ENCODE data around the gene TRIM15. TPM values are rescaled to one million over a fixed set of nuclear protein-coding genes. Genes with fewer than 3 reads are reported as not detected.

Gene TRIM15
- total RNA-seq, 1 experiment from 2014 or later: 0.20 TPM

DNA sequence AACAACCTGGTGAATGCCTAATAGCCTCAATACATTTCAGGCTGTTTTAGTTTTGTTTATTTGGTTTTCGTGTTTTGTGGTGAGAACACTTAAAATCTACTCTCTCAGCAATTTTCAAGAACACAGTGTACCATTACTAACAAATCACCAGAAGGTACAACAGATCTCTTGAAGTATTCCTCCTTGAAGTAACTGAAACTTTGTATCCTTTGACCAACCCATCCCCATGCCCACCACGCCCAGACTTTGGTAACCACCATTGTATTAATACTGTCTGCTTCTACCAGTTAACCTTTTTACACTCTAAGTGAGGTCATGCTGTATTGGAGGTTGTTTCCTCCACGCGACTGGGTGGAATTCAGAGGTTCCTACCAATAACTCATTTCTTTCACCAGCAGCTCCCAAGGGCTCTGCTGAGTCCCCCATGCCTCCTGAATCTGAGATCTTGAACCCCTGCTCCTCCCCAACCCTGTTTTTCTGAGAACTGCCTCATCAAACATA, 33.1 kb upstream of the TRIM15 start:
- H3K23me2 ChIP-seq (ENCODE audit: insufficient read length, low read depth, low read length, poor library complexity, severe bottlenecking): peaks cover 11% of the 10 kb centered on the region
- no peak overlapping the region for H3K23ac ChIP-seq (ENCODE audit: insufficient read length, low read depth, low read length)
- H3K27me3 ChIP-seq (ENCODE audit: insufficient read depth, low read length): peaks cover 23% of the 10 kb centered on the region; the same call in 1 of the 2 replicates
- H2AFZ ChIP-seq (ENCODE audit: low read length): no peak overlapping the region
- no peaks in the 10 kb centered on the region for H3K79me2 ChIP-seq (ENCODE audit: insufficient read depth, low read length)
- H3K14ac ChIP-seq (ENCODE audit: insufficient read depth, low read length): no peak overlapping the region
- no peaks in the 10 kb centered on the region for H3K9me3 ChIP-seq (ENCODE audit: control insufficient read depth, low read depth, low read length)
- H3K4me2 ChIP-seq (ENCODE audit: insufficient read depth, insufficient read length, low read length): peak overlapping the region; percentile 13
- H4K8ac ChIP-seq (replicated peaks; ENCODE audit: insufficient read length, low read depth, low read length): no peak overlapping the region
- no peak overlapping the region for H4K91ac ChIP-seq (ENCODE audit: insufficient read length, low read depth, low read length)
- no peak overlapping the region for H2BK5ac ChIP-seq (ENCODE audit: insufficient read length, low read length)
- Mint-ChIP-seq H3K27ac (no peak overlapping the region), H3K36me3 (ENCODE audit: insufficient read depth in 1 of 3, low read depth in 3 of 3) (no peaks in the 10 kb centered on the region), H3K9me3 (no peaks in the 10 kb centered on the region), H3K27me3 (ENCODE audit: low read depth) (peaks cover 80% of the 10 kb centered on the region), H3K4me3 (no peak overlapping the region), H3K4me1 (peaks cover 5 to 12% of the 10 kb centered on the region in 2 experiments)
- no peak overlapping the region for H3K9ac ChIP-seq (ENCODE audit: extremely low read depth, insufficient read length, low read length)
- no peak for DNase-seq
- H3T11ph ChIP-seq (ENCODE audit: low read length): no peak overlapping the region
- no CpG with 5 or more reads among the region's 4 CpGs for WGBS (ENCODE audit: extremely low coverage, insufficient read length, low lambda C conversion rate)
- no peak overlapping the region for H3K18ac ChIP-seq (ENCODE audit: insufficient read length, low read depth, low read length)
- H2BK15ac ChIP-seq (ENCODE audit: low read depth, low read length): no peak overlapping the region
- H3K27ac ChIP-seq (ENCODE audit: insufficient read length, low read depth, low read length): no peak overlapping the region
- no peak overlapping the region for H2BK20ac ChIP-seq (ENCODE audit: low read depth, low read length, poor library complexity, severe bottlenecking)
- no peaks in the 10 kb centered on the region for H3K79me1 ChIP-seq (ENCODE audit: insufficient read depth, low read depth, low read length, poor library complexity, severe bottlenecking)
- no peak overlapping the region for H2BK120ac ChIP-seq (ENCODE audit: low read depth, low read length, poor library complexity, severe bottlenecking)
- H2BK12ac ChIP-seq (ENCODE audit: insufficient read length, low read depth, low read length): no peak overlapping the region
- H2AK5ac ChIP-seq (ENCODE audit: insufficient read length, low read length): no peak overlapping the region
- no peak for TF ChIP-seq CTCF (conservative IDR thresholded peaks at IDR 0.05)
- no peak overlapping the region for H4K5ac ChIP-seq (ENCODE audit: insufficient read length, low read depth, low read length)
- H4K20me1 ChIP-seq (ENCODE audit: control insufficient read depth, insufficient read depth, insufficient read length): no peaks in the 10 kb centered on the region
- no peaks in the 10 kb centered on the region for H3K4me1 ChIP-seq (ENCODE audit: insufficient read depth, low read length)
- no peak overlapping the region for H3K4ac ChIP-seq (ENCODE audit: low read depth, low read length)
- H3K56ac ChIP-seq (ENCODE audit: insufficient read length, low read depth, low read length): no peak overlapping the region

Measured in H9 (cell line).